Activated naive CD4-positive, alpha-beta T cell treated with anti-CD3 and anti-CD28 coated beads, Interleukin-2, amount 50 U/mL, for 24 hours (primary cell): ENCODE results near the gene FOXN3.

ENCODE experiments used
- H3K27ac Mint-ChIP-seq: one replicate; pipeline ENCODE4 v1.8.0; 2021; ENCODE audit warnings: mild to moderate bottlenecking, mixed read lengths
- H3K27me3 Mint-ChIP-seq: one replicate; pipeline ENCODE4 v1.8.0; 2021; ENCODE audit warnings: mixed read lengths
- H3K36me3 Mint-ChIP-seq: one replicate; pipeline ENCODE4 v1.8.0; 2021; ENCODE audit warnings: mixed read lengths
- H3K4me1 Mint-ChIP-seq: one replicate; pipeline ENCODE4 v1.8.0; 2021; ENCODE audit warnings: mixed read lengths
- H3K4me3 Mint-ChIP-seq: one replicate; pipeline ENCODE4 v1.8.0; 2021; ENCODE audit warnings: mild to moderate bottlenecking, mixed read lengths
- H3K9me3 Mint-ChIP-seq: one replicate; pipeline ENCODE4 v1.8.0; 2021; ENCODE audit warnings: mixed read lengths

FOXN3 gene

GRCh38 chr14:89386212-89386886, 30.7 kb downstream of the FOXN3 start:
- Mint-ChIP-seq H3K9me3 (no peaks in the 10 kb centered on the region), H3K4me3 (no peak overlapping the region), H3K27me3 (no peaks in the 10 kb centered on the region), H3K36me3 (peaks cover 11% of the 10 kb centered on the region), H3K27ac (no peak overlapping the region), H3K4me1 (peaks cover 58% of the 10 kb centered on the region)

GRCh38 chr14:89384636-89385035, 32.4 kb downstream of the FOXN3 start:
- H3K27ac Mint-ChIP-seq: peak overlapping the region; percentile 88
- H3K4me3 Mint-ChIP-seq: no peak overlapping the region
- no peaks in the 10 kb centered on the region for H3K27me3 Mint-ChIP-seq
- peaks cover 54% of the 10 kb centered on the region for H3K4me1 Mint-ChIP-seq
- no peaks in the 10 kb centered on the region for H3K9me3 Mint-ChIP-seq
- H3K36me3 Mint-ChIP-seq: peaks cover 20% of the 10 kb centered on the region

- Mint-ChIP-seq H3K9me3 (no peaks in the 10 kb centered on the region), H3K4me3 (no peak overlapping the region), H3K27ac (no peak overlapping the region), H3K27me3 (no peaks in the 10 kb centered on the region), H3K36me3 (peaks cover 20% of the 10 kb centered on the region), H3K4me1 (peaks cover 48% of the 10 kb centered on the region)
These were observed 33.0 kb downstream of the FOXN3 start for GRCh38 chr14:89384023-89384422.

- Mint-ChIP-seq H3K9me3 (no peaks in the 10 kb centered on the region), H3K36me3 (peaks cover 23% of the 10 kb centered on the region), H3K4me3 (no peak overlapping the region), H3K4me1 (peaks cover 51% of the 10 kb centered on the region), H3K27ac (peak overlapping the region; percentile 12), H3K27me3 (no peaks in the 10 kb centered on the region)
These were observed 33.9 kb downstream of the FOXN3 start for GRCh38 chr14:89382901-89383845.

GRCh38 chr14:89382487-89382886, 34.5 kb downstream of the FOXN3 start:
- Mint-ChIP-seq H3K9me3 (no peaks in the 10 kb centered on the region), H3K27me3 (no peaks in the 10 kb centered on the region), H3K27ac (peak overlapping the region; percentile 12), H3K4me1 (peaks cover 52% of the 10 kb centered on the region), H3K36me3 (peaks cover 22% of the 10 kb centered on the region), H3K4me3 (no peak overlapping the region)

- no peaks in the 10 kb centered on the region for H3K9me3 Mint-ChIP-seq
- H3K27ac Mint-ChIP-seq: no peak overlapping the region
- H3K36me3 Mint-ChIP-seq: peaks cover 26% of the 10 kb centered on the region
- peaks cover 53% of the 10 kb centered on the region for H3K4me1 Mint-ChIP-seq
- H3K4me3 Mint-ChIP-seq: no peak overlapping the region
- H3K27me3 Mint-ChIP-seq: no peaks in the 10 kb centered on the region
These were observed 36.9 kb downstream of the FOXN3 start for GRCh38 chr14:89379891-89380820.

- Mint-ChIP-seq H3K27me3 (no peaks in the 10 kb centered on the region), H3K4me3 (no peak overlapping the region), H3K27ac (peak overlapping the region; percentile 46), H3K9me3 (no peaks in the 10 kb centered on the region), H3K36me3 (peaks cover 29% of the 10 kb centered on the region), H3K4me1 (peaks cover 50% of the 10 kb centered on the region)
These were observed 38.0 kb downstream of the FOXN3 start for GRCh38 chr14:89379006-89379405.

GRCh38 chr14:89378119-89378518, 38.9 kb downstream of the FOXN3 start:
- peaks cover 29% of the 10 kb centered on the region for H3K36me3 Mint-ChIP-seq
- H3K27ac Mint-ChIP-seq: no peak overlapping the region
- no peaks in the 10 kb centered on the region for H3K27me3 Mint-ChIP-seq
- peaks cover 52% of the 10 kb centered on the region for H3K4me1 Mint-ChIP-seq
- no peak overlapping the region for H3K4me3 Mint-ChIP-seq
- no peaks in the 10 kb centered on the region for H3K9me3 Mint-ChIP-seq

GRCh38 chr14:89377544-89377943, 39.5 kb downstream of the FOXN3 start:
- Mint-ChIP-seq H3K4me1 (peaks cover 58% of the 10 kb centered on the region), H3K36me3 (peaks cover 30% of the 10 kb centered on the region), H3K27me3 (no peaks in the 10 kb centered on the region), H3K9me3 (no peaks in the 10 kb centered on the region), H3K27ac (no peak overlapping the region), H3K4me3 (no peak overlapping the region)

GRCh38 chr14:89374908-89375307, 42.1 kb downstream of the FOXN3 start:
- Mint-ChIP-seq H3K4me3 (no peak overlapping the region), H3K36me3 (peaks cover 25% of the 10 kb centered on the region), H3K27ac (no peak overlapping the region), H3K27me3 (no peaks in the 10 kb centered on the region), H3K4me1 (peaks cover 73% of the 10 kb centered on the region), H3K9me3 (no peaks in the 10 kb centered on the region)

- Mint-ChIP-seq H3K4me1 (peaks cover 76% of the 10 kb centered on the region), H3K27me3 (no peaks in the 10 kb centered on the region), H3K9me3 (no peaks in the 10 kb centered on the region), H3K4me3 (no peak overlapping the region), H3K36me3 (peaks cover 21% of the 10 kb centered on the region), H3K27ac (no peak overlapping the region)
These were observed 43.8 kb downstream of the FOXN3 start for GRCh38 chr14:89373185-89373584.

GRCh38 chr14:89372512-89372883, 44.5 kb downstream of the FOXN3 start:
- peaks cover 74% of the 10 kb centered on the region for H3K4me1 Mint-ChIP-seq
- no peaks in the 10 kb centered on the region for H3K9me3 Mint-ChIP-seq
- no peaks in the 10 kb centered on the region for H3K27me3 Mint-ChIP-seq
- peak overlapping the region; percentile 33 for H3K4me3 Mint-ChIP-seq
- H3K36me3 Mint-ChIP-seq: peaks cover 21% of the 10 kb centered on the region
- peak overlapping the region; percentile 24 for H3K27ac Mint-ChIP-seq

GRCh38 chr14:89371585-89372511, 45.2 kb downstream of the FOXN3 start:
- Mint-ChIP-seq H3K36me3 (peaks cover 19% of the 10 kb centered on the region), H3K4me3 (no peak overlapping the region), H3K27ac (peak overlapping the region; percentile 48), H3K4me1 (peaks cover 74% of the 10 kb centered on the region), H3K27me3 (no peaks in the 10 kb centered on the region), H3K9me3 (no peaks in the 10 kb centered on the region)

GRCh38 chr14:89370781-89371180, 46.3 kb downstream of the FOXN3 start:
- Mint-ChIP-seq H3K4me3 (no peak overlapping the region), H3K27ac (peak overlapping the region; percentile 48), H3K27me3 (no peaks in the 10 kb centered on the region), H3K36me3 (peaks cover 19% of the 10 kb centered on the region), H3K4me1 (peaks cover 75% of the 10 kb centered on the region), H3K9me3 (no peaks in the 10 kb centered on the region)
